Transverse colon (tissue), 4 donors: ENCODE measurements around the gene CPXM2. TPM values are rescaled to one million over a fixed set of nuclear protein-coding genes. Genes with fewer than 3 reads are reported as not detected.

Source experiments
- DNase-seq: peaks from one replicate; pipeline ENCODE4 v3.0.0-alpha.2; 2019
- H3K27ac ChIP-seq, 4 donors: fragments of 200-600 bp; sonication (generic); 2 replicates each; pipeline ENCODE4 v1.5.1; 2016 to 2018; ENCODE audit warnings: inconsistent platforms in 4 of 4
- H3K27me3 ChIP-seq: fragments of 200-600 bp; sonication (generic); 2 replicates; pipeline ENCODE4 v1.5.1; 2017; ENCODE audit warnings: inconsistent platforms
- H3K36me3 ChIP-seq, 4 donors: fragments of 200-600 bp; sonication (generic); 2 replicates each; pipeline ENCODE4 v1.5.1; 2017 to 2019; ENCODE audit warnings: inconsistent platforms in 4 of 4
- H3K4me1 ChIP-seq, 4 donors: fragments of 200-600 bp; sonication (generic); 2 replicates each; pipeline ENCODE4 v1.5.1; 2017 to 2020; ENCODE audit warnings: inconsistent platforms in 4 of 4
- H3K4me3 ChIP-seq, 4 donors: fragments of 200-600 bp; sonication (generic); 1 replicate in 1 of 4; 2 replicates in 3 of 4; pipeline versions ENCODE4 v1.5.1 to v1.6.1; 2017 to 2019; ENCODE audit warnings: inconsistent platforms in 4 of 4
- H3K9me3 ChIP-seq, 2 donors: fragments of 200-600 bp; sonication (generic); 2 replicates each; pipeline ENCODE4 v1.5.1; 2017 to 2019; ENCODE audit warnings: inconsistent platforms in 2 of 2
- CTCF ChIP-seq, 5 experiments: fragments of 200-600 bp in 3 of 5; fragments of 450-650 bp in 2 of 5; sonication (generic) in 3 of 5; IDR thresholded peaks; 1 replicate in 2 of 5; 2 replicates in 3 of 5; pipeline ENCODE4 v1.5.1; 2016 to 2017; ENCODE audit warnings: antibody characterized with exemption in 5 of 5, inconsistent platforms in 3 of 5, mild to moderate bottlenecking in 2 of 5, moderate library complexity in 1 of 5
- EP300 ChIP-seq: sonication (generic); formaldehyde crosslinking; IDR thresholded peaks from one replicate; pipeline ENCODE4 v1.6.1; 2017; ENCODE audit warnings: antibody characterized with exemption, low read depth
- POLR2A ChIP-seq: fragments of 450-650 bp; IDR thresholded peaks from one replicate; pipeline ENCODE4 v1.6.1; 2016; ENCODE audit warnings: antibody characterized with exemption, mild to moderate bottlenecking, moderate library complexity
- POLR2AphosphoS5 ChIP-seq, 3 donors: sonication (generic); formaldehyde crosslinking; IDR thresholded peaks; one replicate each; pipeline ENCODE4 v1.6.1; 2016; ENCODE audit warnings: antibody characterized with exemption in 3 of 3
- WGBS, 2 donors: methylation state at CpG; one replicate each; pipeline ENCODE4 v1.1.5; 2018; ENCODE audit warnings: low coverage in 1 of 2; 5-methylcytosine and 5-hydroxymethylcytosine counted together
- in situ Hi-C, 4 donors: fragments of 200-750 bp; cut with MboI; loops; one replicate each; pipeline versions ENCODE4 v1.15.0 to v1.15.1; 2017; ENCODE audit warnings: low sequenced_read_pairs in 3 of 4, low pct_ligation_motif_present in 1 of 4, low pct_unique_long_range_greater_than_20kb in 1 of 4
- intact Hi-C: fragments of 100-400 bp; cut with DNase I; formaldehyde crosslinking; loops from one replicate; pipeline ENCODE4 v1.15.1; 2023; ENCODE audit warnings: low total_unique reads
- total RNA-seq, 4 donors: library from RNA; depleted of rRNA; stranded (reverse); fragments of >200 nt; gene quantifications; one replicate each; pipeline ENCODE4 v1.1.0, GENCODE V29; 2016

The CPXM2 gene
- total RNA-seq, 4 donors from 2014 or later = 7.8 to 19.1 (median 13.0) TPM

GRCh38 chr10:123928427-123928826, 36.8 kb upstream of the CPXM2 start:
- Histone ChIP-seq H3K36me3 (no peaks in the 10 kb centered on the region), H3K27ac (no peak overlapping the region), H3K4me3 (no peak overlapping the region), H3K27me3 (no peaks in the 10 kb centered on the region), H3K4me1 (no peaks in the 10 kb centered on the region), H3K9me3 (peaks cover 0 to 5% of the 10 kb centered on the region in 2 donors)
- in situ Hi-C loops (no loop called here), intact Hi-C loops (no loop called here)
- WGBS, 2 donors = 50% methylated on average over 2 of the region's 2 CpGs; no CpG with 5 or more reads in 1 of the 2 donors
- TF ChIP-seq POLR2A (no peak), POLR2AphosphoS5 (IDR thresholded peaks at IDR 0.05) (no peak), EP300 (no peak), CTCF (IDR thresholded peaks at IDR 0.05) (no peak)
- no peak for DNase-seq

GRCh38 chr10:123926401-123927264, 35.0 kb upstream of the CPXM2 start:
- no peaks in the 10 kb centered on the region for H3K4me1 ChIP-seq
- peaks cover 4% of the 10 kb centered on the region for H3K27me3 ChIP-seq
- 39 to 52% methylated on average over 4 to 7 of the region's 7 CpGs for WGBS, 2 donors
- in situ Hi-C loops (no loop called here), intact Hi-C loops (no loop called here)
- no peak for TF ChIP-seq EP300
- no peak for TF ChIP-seq POLR2AphosphoS5 (IDR thresholded peaks at IDR 0.05)
- no peak for TF ChIP-seq CTCF (IDR thresholded peaks at IDR 0.05)
- no peak for TF ChIP-seq POLR2A
- DNase-seq = no peak
- peaks cover 0 to 5% of the 10 kb centered on the region in 2 donors for H3K9me3 ChIP-seq
- no peak overlapping the region for H3K27ac ChIP-seq
- H3K36me3 ChIP-seq = no peaks in the 10 kb centered on the region
- no peak overlapping the region for H3K4me3 ChIP-seq

GRCh38 chr10:123922126-123922525, 30.5 kb upstream of the CPXM2 start:
- WGBS, 2 donors = 68% methylated on average over 2 of the region's 2 CpGs; no CpG with 5 or more reads in 1 of the 2 donors
- no peak for DNase-seq
- Histone ChIP-seq H3K36me3 (no peaks in the 10 kb centered on the region), H3K27me3 (peaks cover 4% of the 10 kb centered on the region), H3K4me1 (no peaks in the 10 kb centered on the region), H3K27ac (no peak overlapping the region), H3K4me3 (no peak overlapping the region), H3K9me3 (peaks cover 0 to 3% of the 10 kb centered on the region in 2 donors)
- in situ Hi-C loops (no loop called here), intact Hi-C loops (no loop called here)
- TF ChIP-seq CTCF (IDR thresholded peaks at IDR 0.05) (no peak), POLR2A (no peak), POLR2AphosphoS5 (IDR thresholded peaks at IDR 0.05) (no peak), EP300 (no peak)

- Histone ChIP-seq H3K4me1 (peaks cover 0 to 11% (median 0%) of the 10 kb centered on the region in 4 donors), H3K9me3 (peaks cover 0 to 3% of the 10 kb centered on the region in 2 donors), H3K27me3 (no peaks in the 10 kb centered on the region), H3K4me3 (no peak overlapping the region), H3K36me3 (no peaks in the 10 kb centered on the region), H3K27ac (no peak overlapping the region)
- intact Hi-C loops (no loop called here), in situ Hi-C loops (no loop called here)
- 61 to 100% methylated on average over 1 to 3 of the region's 3 CpGs for WGBS, 2 donors
- DNase-seq = no peak
- TF ChIP-seq POLR2A (no peak), CTCF (IDR thresholded peaks at IDR 0.05) (no peak), EP300 (no peak), POLR2AphosphoS5 (IDR thresholded peaks at IDR 0.05) (no peak)
Observed at GRCh38 chr10:123916775-123917174, 25.2 kb upstream of the CPXM2 start.
